DMS153 (cell line): ENCODE measurements around the gene WNT11.
"Not testable (repeated sequence)": the region's sequence is repeated elsewhere in the genome, so short reads cannot be mapped to it uniquely, and the experiment has no call there.

ENCODE experiments used
- DNase-seq: peaks from one replicate; lab custom pipeline; 2025; lab: John Stamatoyannopoulos, UW

The WNT11 gene

DNA sequence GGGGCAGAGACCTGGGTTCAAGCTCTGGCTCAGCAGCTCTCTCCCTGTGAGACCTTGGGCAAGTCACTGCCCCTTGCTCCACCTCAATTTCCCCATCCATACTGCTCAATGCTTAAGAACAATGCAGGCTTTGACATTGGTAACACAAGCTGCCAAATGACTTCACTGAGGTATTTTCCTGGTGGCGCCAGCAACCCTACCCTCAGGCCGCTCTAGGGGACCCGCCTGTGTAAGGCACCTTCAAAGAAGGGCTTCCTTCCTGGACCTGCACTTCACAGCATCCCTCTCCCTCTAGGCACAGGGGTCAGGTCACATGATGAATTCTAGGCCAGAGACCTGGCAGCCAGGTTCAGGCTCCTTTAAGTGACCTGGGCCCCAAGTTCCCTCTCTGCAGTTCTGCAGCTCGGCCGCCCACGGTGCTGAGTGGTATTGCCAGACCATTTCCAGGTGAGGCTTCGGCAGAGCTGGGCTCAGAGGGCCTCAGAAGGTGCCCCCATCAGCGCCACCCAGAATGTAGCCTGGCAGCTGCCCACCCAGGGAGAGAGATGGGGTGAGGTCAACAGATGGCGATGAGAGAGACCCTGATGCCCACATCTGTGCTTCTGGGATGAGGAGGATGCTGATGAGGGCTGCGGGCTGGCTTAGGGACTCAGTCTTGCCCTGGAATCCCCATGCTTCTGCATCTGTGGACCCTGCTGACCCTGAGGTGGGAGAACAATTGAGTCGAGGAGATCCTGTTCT is 4.5 kb downstream of the WNT11 start:
- no peak for DNase-seq

DNA sequence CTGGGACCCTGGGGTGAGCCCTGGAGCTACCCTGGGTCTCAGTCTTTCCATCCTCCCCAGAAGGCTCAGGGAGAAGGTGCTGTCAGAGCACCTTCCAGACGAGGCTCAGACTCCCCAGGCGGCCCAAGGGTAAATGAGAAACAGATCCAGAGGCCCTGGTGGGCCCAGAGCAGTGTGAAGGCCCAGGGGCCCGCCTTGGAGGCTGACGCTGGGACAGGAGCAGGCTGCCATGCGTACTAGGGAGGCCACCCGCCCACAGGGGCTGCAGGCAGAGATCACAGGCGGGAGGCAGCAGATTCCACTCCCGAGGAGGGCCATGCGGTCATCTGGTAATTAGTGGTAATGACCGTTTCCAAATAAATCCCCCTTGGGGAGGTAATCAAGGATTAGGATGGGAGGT is 5.2 kb downstream of the WNT11 start:
- no peak for DNase-seq

DNA sequence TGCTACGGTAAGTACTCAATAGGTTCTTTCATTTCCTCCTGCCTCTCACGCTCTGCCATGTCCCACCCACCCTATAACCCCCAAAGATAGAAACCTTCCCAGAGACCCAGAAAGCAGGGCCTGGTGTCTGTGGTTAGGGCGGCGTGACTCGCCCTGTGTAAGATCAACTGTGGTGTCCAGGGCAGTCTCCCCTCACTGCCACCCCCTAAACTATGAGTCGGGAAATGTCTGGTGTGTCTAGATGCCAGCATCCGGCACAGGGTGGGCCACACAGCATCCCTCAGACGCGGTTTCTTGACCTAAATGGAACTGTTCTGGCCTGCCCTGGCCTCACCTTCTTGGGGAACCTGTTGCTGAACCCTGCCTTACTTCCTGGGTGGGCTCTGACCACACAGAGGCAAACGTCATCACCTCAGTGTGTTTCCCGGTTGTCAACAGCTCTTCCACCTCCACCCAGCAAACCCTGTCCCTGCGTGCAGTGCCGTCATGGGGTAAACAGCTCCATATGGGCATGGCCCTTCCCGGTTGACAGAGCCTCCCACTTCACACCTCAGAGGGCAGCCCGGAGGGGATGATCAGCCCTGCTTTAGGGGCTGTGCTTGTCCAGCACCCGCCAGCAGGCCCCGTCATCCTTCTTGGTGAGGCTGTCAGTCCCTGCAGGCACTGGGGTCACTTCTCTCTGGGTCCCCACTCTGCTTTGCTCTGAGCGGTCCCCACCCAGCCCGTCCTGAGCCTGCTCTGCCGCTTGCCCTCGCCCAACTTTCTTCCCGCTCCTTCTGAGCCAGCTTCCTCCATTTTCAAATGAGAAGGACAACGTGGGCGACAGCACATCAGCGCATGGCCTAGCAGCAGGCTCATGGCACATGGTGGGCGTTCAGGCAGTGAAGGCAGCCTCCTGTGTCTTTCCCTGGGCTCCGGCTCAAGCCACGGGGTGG is 6.0 kb downstream of the WNT11 start:
- DNase-seq, result no peak

DNA sequence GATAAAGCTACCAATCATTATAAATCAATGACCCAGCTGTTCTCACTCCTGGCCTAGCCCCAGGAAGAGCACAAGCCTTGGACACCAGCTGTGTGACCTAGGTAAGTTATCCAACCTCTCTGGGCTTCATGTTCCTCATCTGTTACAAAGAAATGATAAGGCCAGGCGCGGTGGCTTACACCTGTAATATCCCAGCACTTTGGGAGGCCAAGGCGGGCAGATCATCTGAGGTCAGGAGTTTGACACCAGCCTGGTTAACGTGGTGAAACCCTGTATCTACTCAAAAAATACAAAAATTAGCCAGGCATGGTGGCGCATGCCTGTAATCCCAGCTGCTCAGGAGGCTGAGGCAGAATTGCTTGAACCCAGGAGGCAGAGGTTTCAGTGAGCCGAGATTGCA is 7.6 kb downstream of the WNT11 start:
- not testable (repeated sequence) for DNase-seq

DNA sequence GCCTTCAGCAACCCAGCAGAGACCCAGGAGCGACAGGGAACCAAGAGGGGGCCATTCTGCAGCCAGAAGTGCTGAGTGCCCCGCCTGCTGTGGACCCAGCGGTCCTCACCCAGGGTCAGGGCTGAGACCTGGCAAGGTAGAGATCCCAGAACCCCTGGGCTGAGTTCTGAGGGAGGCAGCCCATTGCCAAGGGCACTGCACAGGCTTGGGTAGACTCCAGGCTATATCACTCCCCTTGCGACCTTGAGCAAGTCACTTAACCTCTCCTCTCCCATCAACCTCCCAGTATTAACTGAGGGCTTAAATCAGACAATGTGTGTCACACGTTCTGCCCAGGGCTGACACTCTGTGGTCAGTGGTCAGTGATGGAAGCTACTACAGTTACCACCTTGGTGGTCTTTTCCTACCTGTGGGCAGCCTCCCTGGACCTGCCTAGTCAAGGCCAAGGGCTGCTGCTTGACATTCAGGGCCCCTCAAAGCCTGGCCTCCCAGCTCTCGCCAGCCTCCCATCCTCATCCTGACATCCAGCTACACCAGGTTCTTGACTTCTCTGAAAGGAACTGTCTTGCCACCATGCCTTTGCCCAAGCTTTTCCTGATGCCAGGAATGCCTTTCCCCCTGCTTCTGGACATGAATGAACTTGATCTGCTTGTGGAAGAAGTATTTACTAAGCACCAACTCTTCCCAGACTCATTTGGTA is 8.2 kb downstream of the WNT11 start:
- no peak for DNase-seq

DNA sequence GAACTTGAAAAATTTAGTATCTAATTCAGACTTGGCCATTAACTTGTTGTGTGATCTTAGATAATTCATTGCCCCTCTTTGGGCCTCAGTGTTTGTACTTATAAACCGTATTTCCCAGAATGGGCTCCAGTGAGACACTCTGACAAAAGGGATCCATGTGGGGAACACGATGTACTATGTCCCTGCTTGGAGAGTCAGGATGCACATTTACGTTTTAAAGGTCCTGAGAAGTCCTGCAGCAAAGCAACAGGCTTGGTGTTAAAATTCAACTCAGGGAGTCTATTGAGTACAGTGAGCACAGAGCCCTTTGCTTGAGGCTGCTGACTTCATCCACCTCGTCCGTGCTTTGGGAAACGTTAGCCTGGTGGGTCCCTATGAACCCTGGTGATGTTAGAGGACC is 9.0 kb downstream of the WNT11 start:
- no peak for DNase-seq

DNA sequence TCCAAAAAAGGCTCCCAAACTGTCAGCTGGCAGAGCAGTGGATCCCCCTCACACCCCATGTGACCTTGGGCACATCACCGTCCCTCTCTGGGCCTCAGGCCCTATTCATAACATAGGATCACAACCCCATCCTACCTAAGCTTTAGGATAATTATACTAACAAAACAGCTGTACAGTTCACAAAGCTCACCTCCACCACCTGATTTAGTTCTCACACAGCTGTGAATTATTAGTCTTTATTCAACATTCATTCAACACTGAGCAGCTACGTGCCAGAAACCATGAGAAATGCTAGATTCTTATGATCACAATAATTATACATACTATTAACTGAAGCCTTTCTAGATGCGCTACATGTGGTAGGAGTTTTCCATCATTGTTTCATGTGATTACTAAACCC is 9.5 kb downstream of the WNT11 start:
- no peak for DNase-seq

DNA sequence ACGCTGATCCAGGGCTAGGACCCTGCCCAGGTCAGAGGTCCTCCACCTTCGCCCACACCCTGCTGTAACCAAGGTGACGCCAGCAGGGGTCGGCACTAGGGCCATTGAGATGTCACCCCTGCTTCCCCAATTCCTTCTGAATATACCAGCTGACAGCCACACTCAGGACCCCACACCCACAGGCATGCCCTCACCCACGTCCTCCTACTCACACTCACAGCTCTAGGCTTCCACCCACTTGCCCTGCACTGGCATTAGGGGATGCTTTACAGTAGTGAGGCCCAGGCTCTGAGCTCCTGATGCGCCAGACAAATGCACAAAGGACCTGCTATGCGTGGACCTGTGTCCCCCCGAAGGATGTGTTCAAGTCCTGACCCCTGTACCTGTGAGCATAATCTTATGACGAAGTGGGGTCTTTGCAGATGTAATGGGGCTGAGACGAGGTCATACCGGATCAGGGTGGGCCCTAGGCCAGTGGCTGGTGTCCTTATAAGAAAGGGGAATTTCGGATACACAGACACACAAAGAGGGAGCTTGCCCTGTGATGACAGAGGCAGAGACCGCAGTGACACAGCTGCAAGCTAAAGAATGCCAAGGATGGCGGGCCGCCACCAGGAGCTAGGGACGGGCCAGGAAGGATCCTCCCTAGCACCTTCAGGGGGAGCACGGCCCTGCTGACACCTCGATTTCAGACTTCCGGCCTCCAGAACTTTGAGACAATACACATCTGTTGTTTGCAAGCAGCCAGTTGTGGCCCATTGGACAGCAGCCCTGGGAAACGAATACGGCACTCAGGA is 11.2 kb downstream of the WNT11 start:
- no peak for DNase-seq

DNA sequence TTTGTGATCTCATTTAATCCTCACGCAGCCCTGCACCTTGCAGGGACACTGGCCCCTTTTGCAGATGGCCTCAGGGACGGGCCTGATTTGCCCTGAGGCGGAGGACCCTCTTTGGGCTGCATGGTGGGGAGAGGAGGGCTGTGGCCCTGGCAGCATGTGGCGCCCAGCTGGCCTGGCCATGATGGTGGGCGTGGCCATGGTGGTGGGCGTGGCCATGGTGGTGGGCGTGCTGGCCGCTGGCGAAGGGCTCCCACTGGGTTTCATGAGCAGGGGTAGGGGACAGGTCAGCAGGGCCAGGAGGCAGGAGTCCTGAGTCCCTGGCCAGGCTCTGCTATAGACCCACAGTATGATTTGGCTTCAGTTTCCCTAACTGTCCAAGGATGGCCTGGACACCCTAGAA is 13.1 kb downstream of the WNT11 start:
- DNase-seq, result no peak

DNA sequence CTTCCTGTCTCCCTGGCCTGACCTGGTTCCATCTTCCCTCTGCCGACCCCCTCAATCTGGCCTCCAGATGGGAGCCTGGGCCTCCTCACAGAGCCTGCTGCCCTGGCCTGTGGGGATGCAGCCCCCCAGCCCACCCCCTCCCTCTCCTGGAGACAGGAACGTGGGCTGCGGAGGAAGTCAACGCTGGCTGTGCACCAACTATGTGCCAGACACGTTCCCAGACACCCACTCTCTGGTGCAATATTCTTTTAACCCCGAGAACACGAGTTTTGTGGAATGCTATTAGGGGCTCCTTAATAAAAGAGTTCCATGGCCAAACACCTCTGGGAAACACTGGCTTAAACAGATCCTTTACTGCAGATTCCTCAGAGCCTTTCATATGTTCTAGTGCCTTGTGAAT is 15.9 kb downstream of the WNT11 start:
- no peak for DNase-seq

DNA sequence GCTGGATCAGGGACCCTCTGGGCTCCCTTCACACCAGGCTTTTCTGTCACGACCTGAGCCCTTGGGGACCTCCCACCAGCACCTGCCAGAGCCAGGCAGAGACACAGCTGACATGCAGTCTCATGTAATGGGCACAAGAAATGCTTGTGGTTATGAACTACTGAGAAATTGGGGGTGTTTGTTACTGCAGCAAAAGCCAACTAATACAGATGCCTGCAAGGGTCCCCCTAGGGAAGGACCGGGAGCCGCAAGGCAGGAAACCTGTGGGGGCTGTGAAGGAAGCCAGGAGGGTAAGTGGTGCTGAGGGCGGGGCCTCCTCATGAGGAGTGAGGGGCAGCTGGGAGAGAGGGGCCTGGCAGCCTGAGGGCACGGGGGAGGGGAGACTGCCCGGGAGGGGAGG is 16.6 kb downstream of the WNT11 start:
- DNase-seq, result no peak

DNA sequence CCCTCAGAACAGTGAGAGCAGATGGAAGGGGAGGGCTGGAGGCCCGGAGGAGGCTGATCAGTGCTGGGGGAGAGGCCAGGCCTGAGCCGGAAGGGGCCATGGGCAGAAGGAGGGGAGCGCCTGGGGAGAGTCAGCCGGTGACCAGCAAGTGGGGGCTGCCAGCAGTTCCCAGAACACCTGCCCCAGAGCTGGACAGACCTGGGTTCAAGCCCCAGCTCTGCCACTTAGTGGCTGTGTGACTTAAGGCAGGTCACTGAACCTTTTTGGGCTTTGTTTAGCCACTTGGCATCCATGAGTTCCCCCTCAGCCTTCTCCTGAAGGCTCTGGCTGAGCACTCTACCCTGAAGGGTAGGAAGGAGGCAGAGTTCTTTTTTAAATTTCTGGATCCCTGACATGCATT is 17.4 kb downstream of the WNT11 start:
- no peak for DNase-seq

DNA sequence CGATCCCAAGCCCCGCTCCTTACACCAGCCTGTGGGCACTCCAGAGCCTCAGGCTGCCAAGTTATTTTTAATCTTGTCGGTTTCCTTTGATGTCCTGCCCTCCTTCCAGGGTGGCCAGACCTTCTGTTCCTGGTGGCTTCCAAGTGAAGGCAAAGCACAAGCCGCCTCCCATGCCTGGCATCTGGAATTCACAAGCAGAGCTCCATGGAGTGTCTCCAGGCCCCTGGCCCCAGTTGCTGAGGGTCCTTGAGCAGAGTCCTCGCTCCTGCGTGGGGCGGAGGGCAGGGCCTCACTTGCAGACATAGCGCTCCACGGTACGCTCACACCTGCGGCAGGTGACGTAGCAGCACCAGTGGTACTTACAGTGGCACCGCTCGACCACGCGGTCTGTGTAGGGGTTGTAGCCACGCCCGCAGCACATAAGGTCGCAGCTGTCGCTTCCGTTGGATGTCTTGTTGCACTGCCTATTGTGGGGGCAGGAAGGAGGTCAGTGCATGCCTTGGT is 19.5 kb downstream of the WNT11 start:
- no peak for DNase-seq

DNA sequence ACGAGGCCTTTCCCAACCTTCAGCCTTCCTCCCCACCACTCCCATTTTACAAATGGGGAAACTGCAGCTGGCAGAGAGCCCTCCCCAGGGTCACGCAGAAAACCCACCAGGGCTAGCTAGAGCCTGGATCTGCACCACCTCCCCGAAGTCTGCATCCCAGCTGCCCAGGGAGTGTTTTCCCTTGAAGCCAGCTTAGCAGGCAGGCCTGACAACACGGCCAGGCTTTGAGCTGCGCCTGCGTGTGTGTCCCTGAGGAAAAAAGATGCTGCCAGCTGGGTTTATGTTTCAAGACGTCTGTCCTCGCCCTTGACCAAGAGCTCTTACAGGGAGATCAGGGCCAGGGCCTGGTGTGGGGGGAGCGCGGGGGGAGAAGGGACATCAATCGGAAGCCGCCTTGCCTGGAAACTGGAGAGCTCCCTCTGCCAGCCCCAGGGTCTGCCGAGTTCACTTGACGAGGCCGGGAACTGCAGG is 20.3 kb downstream of the WNT11 start:
- no peak for DNase-seq

DNA sequence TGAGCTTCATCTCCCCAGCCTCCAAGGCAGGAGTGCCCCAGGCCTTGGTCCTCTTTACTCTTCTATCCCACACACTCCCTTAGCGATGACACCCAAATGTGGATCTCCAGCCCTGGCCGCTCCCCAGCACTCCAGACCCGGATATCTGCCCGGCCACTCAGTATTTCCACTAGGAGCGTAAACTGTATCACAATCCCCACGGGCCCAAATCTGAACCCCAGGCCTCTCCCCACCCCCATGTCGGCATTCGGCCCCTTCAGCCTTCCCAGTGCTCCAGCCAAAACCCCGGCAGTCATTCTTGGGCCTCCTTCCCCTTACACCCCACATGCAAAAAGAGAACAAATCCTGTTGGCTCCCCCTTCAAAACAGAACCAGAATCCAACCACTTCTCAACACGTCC is 20.8 kb downstream of the WNT11 start:
- DNase-seq, result no peak

DNA sequence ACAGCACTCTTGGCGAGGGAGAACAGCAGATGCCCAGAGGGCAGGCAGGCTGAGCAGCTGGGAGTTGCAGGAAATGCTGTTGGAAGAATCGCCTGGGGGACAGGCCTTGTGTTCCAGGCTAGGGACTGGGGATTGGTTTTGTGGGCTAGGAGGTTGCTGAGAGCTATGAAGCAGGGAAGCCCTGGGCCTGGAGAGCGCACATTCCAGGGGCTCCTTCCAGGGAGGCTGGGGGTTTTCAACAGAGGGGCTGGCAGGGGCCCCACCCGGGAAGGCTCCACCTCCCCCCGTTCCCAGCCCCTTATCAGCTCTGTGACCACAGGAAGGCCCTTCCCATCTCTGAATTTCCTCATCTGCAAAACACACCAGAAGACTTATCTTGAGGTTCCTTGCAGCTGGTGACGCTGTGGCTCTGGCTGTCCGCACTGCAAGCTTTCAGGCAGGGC is 21.7 kb downstream of the WNT11 start:
- no peak for DNase-seq

DNA sequence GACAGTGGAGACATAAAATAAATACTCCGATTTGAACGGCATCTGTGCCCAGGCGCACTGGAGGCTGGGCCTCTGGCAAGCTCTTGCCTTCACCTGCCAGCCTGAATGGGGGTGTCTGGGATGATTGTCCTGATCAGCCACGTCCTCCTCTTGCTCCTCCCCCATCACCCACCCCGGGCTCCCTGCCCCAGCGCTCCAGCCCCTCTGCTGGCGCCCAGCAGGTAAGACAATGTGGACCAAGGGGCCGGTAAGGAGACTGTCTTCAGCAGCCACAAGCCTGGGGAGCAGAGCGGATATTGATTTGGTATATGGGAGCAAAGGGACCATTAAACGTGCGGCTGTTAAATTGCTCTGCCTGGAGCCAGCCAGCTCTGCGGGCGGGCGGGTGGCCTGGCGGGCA is 24.9 kb downstream of the WNT11 start:
- DNase-seq, result no peak

DNA sequence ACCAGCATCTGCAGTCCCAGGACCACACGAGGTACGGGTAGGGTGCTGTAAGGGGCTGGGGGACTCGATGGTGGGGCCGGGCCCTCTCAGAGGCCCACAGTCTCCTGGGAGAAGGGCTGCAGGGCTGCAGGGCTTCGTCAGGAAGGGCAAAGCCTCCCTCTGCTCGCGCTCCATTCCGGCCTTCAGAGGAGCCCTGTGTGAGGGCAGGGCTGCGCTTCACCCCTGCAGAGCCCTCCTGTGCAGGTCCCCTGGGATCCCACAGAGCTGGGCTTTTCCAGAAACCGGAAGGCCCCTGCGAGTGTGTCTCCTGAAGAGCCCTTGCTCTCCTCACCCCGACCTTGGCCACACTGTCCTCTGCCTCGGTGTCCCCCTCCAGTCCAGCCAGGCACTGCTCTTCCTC is 27.2 kb downstream of the WNT11 start:
- DNase-seq, result no peak

DNA sequence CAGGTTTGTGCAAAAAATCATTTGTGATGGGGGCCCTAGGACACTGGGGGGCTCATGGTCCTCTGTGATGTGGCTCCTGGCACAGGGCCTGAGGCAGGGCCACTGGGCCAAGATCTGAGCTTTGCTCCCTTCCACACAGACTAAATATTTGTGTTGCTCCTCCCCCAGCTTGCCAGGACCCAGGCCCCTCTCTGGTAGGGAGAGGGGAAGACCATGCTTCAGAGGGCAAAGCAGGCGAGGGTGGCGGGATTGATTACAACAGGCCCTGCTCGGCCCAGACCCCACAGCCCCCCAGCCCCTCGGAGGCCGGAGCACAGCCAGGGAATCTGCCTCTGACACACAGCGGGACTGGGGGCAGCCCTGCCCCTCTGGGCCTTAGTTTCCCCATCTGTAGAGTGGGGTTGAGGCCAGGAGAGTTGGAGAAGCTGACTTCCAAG is 29.0 kb downstream of the WNT11 start:
- DNase-seq, result no peak

DNA sequence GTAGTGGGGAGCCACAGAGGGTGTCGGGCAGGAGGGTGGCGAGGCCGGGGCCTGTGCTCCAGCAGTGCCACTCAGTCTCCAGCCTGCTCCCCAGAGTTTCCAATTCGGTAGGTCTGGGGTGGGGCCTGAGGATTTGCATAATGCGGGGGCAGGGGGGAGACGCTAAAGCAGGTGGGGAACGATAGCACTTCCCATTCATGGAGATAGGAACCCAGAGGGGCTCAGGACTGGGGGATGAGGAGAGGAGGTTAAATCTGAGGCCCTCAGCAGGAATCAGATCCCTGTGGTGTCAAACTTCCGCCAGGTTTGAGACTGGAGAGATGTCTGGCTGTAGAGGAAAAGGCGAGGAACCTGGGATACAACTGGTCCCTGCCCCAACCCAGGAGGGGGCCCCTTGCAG is 29.8 kb downstream of the WNT11 start:
- no peak for DNase-seq

DNA sequence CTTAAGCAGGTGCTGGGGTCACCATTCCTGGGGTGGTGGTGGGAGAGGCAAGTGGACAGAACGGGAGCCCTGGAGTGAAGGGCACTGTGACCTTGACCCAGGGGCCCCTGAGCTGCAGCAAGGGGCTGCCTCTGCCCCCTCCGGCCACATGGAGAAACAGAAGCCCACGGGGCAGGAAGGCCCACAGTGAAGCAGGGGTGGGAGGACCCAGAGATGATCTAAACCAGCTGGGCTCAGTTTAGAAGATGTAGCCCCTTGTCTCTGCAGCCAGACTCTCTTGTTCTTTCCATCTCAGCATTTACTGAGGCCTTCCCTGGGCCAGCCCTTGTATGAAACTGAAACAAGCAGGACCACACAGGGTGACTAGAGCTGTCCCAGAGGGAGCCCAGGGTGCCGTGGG is 30.5 kb downstream of the WNT11 start:
- no peak for DNase-seq

DNA sequence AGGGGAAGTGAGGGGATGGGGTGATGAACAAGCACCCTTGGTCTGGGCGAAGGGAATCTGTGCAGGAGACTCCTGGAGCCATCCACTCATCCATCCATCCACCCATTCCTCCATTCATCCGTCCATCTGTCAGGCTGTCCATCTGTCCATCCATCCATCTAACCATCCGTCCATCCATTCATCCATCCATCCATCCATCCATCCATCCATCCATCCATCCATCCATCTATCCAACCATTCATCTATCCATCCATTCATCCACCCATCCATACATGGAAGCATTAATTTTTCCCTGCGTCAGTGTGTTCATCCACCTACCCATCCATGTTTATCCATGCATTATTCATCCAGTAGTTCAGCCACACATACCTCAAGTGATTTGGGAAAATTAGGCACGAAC is 32.0 kb downstream of the WNT11 start:
- no peak for DNase-seq
